ENCODE measurements around the gene HNMT. TPM values are rescaled to one million over a fixed set of nuclear protein-coding genes. Genes with fewer than 3 reads are reported as not detected.

Gene HNMT
- polyA plus RNA-seq, 1 donor (not counting 4 experiments of a cell fraction or from before 2014, with no cell fraction given), result 7.4 TPM

GRCh38 chr2:137973280-137973679, 9.0 kb downstream of the HNMT start:
- H3K36me3 ChIP-seq (ENCODE audit: control insufficient read depth in 2 of 2, extremely low read depth in 1 of 2, insufficient read depth in 2 of 2, low read length in 2 of 2), result no peaks in the 10 kb centered on the region
- H3K27me3 ChIP-seq (ENCODE audit: control insufficient read depth, extremely low read depth, insufficient read depth, low read length), result no peaks in the 10 kb centered on the region
- no peak overlapping the region for H3K27ac ChIP-seq (ENCODE audit: control insufficient read depth, insufficient read depth, low read length)
- H3K9ac ChIP-seq (ENCODE audit: control insufficient read depth, extremely low read depth, insufficient read depth, low read length), result no peak overlapping the region
- no peak overlapping the region for H3K4me2 ChIP-seq (ENCODE audit: control insufficient read depth, extremely low read depth, insufficient read depth, low read depth, low read length)
- dilution Hi-C loops (cut with MboI; ENCODE audit: extremely low pct_ligation_motif_present, low sequenced_read_pairs), result no loop called here
- no peaks in the 10 kb centered on the region for H3K9me3 ChIP-seq (ENCODE audit: control insufficient read depth, low read depth, low read length)
- no peak overlapping the region for H3K4me3 ChIP-seq (ENCODE audit: control insufficient read depth in 2 of 3, extremely low read depth in 1 of 3, insufficient read depth in 2 of 3, low read depth in 1 of 3, low read length in 3 of 3)
- no peak overlapping the region for H2AFZ ChIP-seq (ENCODE audit: control insufficient read depth, low read length)
- no peak for DNase-seq (ENCODE audit: low read depth, low spot score)
- no peak for FAIRE-seq
- peaks cover 16% of the 10 kb centered on the region for H3K4me1 ChIP-seq (ENCODE audit: control insufficient read depth, extremely low read depth, insufficient read depth, low read length)
- no peaks in the 10 kb centered on the region for H4K20me1 ChIP-seq (ENCODE audit: control insufficient read depth, extremely low read depth, insufficient read depth, low read length)
- TF ChIP-seq EZH2 (IDR thresholded peaks at IDR 0.05; ENCODE audit: low read length) (no peak), CTCF (optimal IDR thresholded peaks at IDR 0.05 in 1 of 3, IDR thresholded peaks at IDR 0.05 in 1 of 3, conservative IDR thresholded peaks at IDR 0.05 in 1 of 3; ENCODE audit: extremely low read depth in 1 of 3, insufficient read depth in 2 of 3, low read length in 3 of 3) (no peak)
- H3K79me2 ChIP-seq (ENCODE audit: control insufficient read depth, insufficient read depth, low read length), result no peaks in the 10 kb centered on the region
- no peaks in the 10 kb centered on the region for H3K9me1 ChIP-seq (ENCODE audit: control insufficient read depth, extremely low read depth, insufficient read depth, low read length)

- DNase-seq (ENCODE audit: low read depth, low spot score) (no peak), FAIRE-seq (peak; percentile 20)
- Histone ChIP-seq H3K4me3 (ENCODE audit: control insufficient read depth in 2 of 3, extremely low read depth in 1 of 3, insufficient read depth in 2 of 3, low read depth in 1 of 3, low read length in 3 of 3) (no peak overlapping the region), H2AFZ (ENCODE audit: control insufficient read depth, low read length) (no peak overlapping the region), H3K9me3 (ENCODE audit: control insufficient read depth, low read depth, low read length) (no peaks in the 10 kb centered on the region), H3K9ac (ENCODE audit: control insufficient read depth, extremely low read depth, insufficient read depth, low read length) (no peak overlapping the region), H3K79me2 (ENCODE audit: control insufficient read depth, insufficient read depth, low read length) (no peaks in the 10 kb centered on the region), H3K36me3 (ENCODE audit: control insufficient read depth in 2 of 2, extremely low read depth in 1 of 2, insufficient read depth in 2 of 2, low read length in 2 of 2) (no peaks in the 10 kb centered on the region), H3K4me2 (ENCODE audit: control insufficient read depth, extremely low read depth, insufficient read depth, low read depth, low read length) (no peak overlapping the region), H4K20me1 (ENCODE audit: control insufficient read depth, extremely low read depth, insufficient read depth, low read length) (no peaks in the 10 kb centered on the region), H3K4me1 (ENCODE audit: control insufficient read depth, extremely low read depth, insufficient read depth, low read length) (peaks cover 10% of the 10 kb centered on the region), H3K27ac (ENCODE audit: control insufficient read depth, insufficient read depth, low read length) (no peak overlapping the region), H3K9me1 (ENCODE audit: control insufficient read depth, extremely low read depth, insufficient read depth, low read length) (no peaks in the 10 kb centered on the region), H3K27me3 (ENCODE audit: control insufficient read depth, extremely low read depth, insufficient read depth, low read length) (no peaks in the 10 kb centered on the region)
- TF ChIP-seq CTCF (optimal IDR thresholded peaks at IDR 0.05 in 1 of 3, IDR thresholded peaks at IDR 0.05 in 1 of 3, conservative IDR thresholded peaks at IDR 0.05 in 1 of 3; ENCODE audit: extremely low read depth in 1 of 3, insufficient read depth in 2 of 3, low read length in 3 of 3) (no peak), EZH2 (IDR thresholded peaks at IDR 0.05; ENCODE audit: low read length) (no peak)
- dilution Hi-C loops (cut with MboI; ENCODE audit: extremely low pct_ligation_motif_present, low sequenced_read_pairs), result no loop called here
These were observed 11.3 kb downstream of the HNMT start for GRCh38 chr2:137975280-137976271.
